LNCAP (cell line): ENCODE results near the gene CLEC19A.

ENCODE experiments used
- TF ChIP-seq, protein P1 (sequence below): fragments of 450-650 bp; IDR thresholded peaks from 2 replicates; pipeline ENCODE4 v1.5.1; 2017; ENCODE audit warnings: mild to moderate bottlenecking

Gene CLEC19A

GRCh38 chr16:19348125-19348524 is 62.6 kb downstream of the CLEC19A start:
- TF ChIP-seq, protein P1, sequence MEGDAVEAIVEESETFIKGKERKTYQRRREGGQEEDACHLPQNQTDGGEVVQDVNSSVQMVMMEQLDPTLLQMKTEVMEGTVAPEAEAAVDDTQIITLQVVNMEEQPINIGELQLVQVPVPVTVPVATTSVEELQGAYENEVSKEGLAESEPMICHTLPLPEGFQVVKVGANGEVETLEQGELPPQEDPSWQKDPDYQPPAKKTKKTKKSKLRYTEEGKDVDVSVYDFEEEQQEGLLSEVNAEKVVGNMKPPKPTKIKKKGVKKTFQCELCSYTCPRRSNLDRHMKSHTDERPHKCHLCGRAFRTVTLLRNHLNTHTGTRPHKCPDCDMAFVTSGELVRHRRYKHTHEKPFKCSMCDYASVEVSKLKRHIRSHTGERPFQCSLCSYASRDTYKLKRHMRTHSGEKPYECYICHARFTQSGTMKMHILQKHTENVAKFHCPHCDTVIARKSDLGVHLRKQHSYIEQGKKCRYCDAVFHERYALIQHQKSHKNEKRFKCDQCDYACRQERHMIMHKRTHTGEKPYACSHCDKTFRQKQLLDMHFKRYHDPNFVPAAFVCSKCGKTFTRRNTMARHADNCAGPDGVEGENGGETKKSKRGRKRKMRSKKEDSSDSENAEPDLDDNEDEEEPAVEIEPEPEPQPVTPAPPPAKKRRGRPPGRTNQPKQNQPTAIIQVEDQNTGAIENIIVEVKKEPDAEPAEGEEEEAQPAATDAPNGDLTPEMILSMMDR, result no peak

GRCh38 chr16:19348578-19349315 is 63.2 kb downstream of the CLEC19A start:
- TF ChIP-seq, protein P1, result no peak

GRCh38 chr16:19354371-19354770 is 68.8 kb downstream of the CLEC19A start:
- TF ChIP-seq, protein P1, result no peak

DNA sequence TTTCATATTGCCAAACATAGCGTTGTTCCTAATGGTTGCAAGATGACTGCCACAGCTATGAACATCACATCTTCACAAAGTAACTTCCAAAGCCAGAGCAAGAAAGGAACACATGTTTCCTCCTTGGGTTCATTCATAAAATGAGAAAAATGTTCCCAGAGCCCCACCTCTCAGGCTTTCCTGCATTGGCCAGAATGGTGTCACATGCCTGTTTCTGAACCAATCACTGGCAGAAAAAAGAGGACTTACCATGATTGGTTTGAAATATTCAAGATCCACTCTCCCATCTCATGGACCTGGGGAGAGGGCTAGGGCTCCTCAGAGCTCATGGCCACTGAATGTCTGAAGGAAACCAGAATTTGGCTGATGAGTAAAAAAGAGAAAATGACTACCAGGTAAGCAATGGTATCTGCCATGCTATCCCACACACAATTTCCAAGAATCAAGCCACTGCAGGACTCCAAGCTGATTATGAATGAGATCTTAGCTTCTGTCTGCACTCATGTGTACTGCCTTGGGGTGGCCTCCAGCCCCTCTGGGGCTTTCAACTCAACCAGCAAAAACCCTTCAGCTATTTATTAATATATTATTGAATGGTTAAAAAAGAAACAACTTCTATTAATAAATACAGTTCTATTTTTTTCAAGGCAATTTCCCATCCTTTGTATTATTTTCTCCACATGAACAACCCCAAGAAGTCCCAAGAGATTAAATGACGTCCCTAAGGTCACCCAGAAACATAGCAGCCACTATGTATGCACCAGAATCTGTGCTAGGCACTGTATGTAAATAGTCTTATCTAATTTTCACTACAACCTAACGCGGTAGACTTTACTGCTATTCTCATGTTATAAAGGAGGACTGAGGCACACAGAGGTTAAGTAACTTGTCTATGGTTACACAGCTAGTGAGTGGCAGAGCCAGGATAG is 70.8 kb downstream of the CLEC19A start:
- TF ChIP-seq, protein P1, result no peak

DNA sequence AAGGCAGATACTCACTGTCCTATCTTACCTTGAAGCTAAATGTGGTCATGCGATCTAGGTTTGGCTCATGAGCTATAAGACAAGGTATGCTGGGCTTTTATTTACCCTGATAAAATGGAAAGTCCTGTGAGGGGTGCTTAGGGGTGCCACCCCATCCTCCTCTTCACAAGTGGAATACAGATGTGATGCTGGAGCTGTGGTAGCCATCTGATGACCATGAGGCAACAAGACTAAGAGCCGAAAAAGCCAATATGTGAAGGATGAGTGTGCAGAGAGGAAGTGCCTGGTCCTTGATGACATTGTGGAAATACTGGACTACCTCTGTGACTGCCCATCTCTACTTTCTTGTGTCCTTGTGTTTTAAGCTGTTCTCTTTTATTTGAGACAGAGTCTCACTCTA is 74.0 kb downstream of the CLEC19A start:
- TF ChIP-seq, protein P1, result no peak
